ENCODE data around the gene EPB41. TPM values are rescaled to one million over a fixed set of nuclear protein-coding genes. Genes with fewer than 3 reads are reported as not detected.
A peak's percentile ranks its signal among the peaks of the same experiment; 100 is the strongest.

EPB41 gene
- total and polyA plus RNA-seq, 9 of the 15 experiments (the other 6 are each of a cell fraction or from before 2014, with no cell fraction given): 3.7 to 213 (median 141) TPM

- no peak overlapping the region for H2AFZ ChIP-seq (ENCODE audit: low read depth, low read length)
- no peaks in the 10 kb centered on the region for H3K9me3 ChIP-seq (replicated peaks; ENCODE audit: control insufficient read depth, insufficient read depth, low read depth, low read length)
- no peaks in the 10 kb centered on the region for H3K9me1 ChIP-seq (ENCODE audit: control insufficient read depth, insufficient read depth, low read length)
- intact Hi-C loops (cut with micrococcal nuclease) (loop anchor here (1.0 to 5.0 kb wide), 3 partner anchors 107 to 169 kb away; no protein-coding TSS in a partner anchor), in situ Hi-C loops (cut with MboI) (loop anchor here (5.0 to 10.0 kb wide), 3 partner anchors 152 to 909 kb away; no protein-coding TSS in a partner anchor)
- peak; percentile 75 for ATAC-seq
- ChIA-PET POLR2A (interaction anchor here (1.0 to 5.4 kb wide), 8 partner anchors 9 to 169 kb away, joined by 3 to 68 read pairs (median 6); no protein-coding TSS in a partner anchor), CTCF (ENCODE audit: low intra/inter-chr PET ratio) (interaction anchor here (0.5 to 5.0 kb wide), 6 partner anchors 140 to 627 kb away, joined by 3 to 61 read pairs (median 6); no protein-coding TSS in a partner anchor)
- no peak overlapping the region for H3K4me2 ChIP-seq (ENCODE audit: insufficient read depth, low read length)
- 23% methylated on average over 1 of the region's 1 CpG for WGBS (ENCODE audit: insufficient coverage, low coverage, missing lambda C conversion rate)
- BruUV-seq (replicated peaks): no TSS peak
- H3K36me3 ChIP-seq (ENCODE audit: control insufficient read depth, insufficient read depth, low read length): peaks cover 88% of the 10 kb centered on the region
- peak; percentile 29 for FAIRE-seq
- no peaks in the 10 kb centered on the region for H3K79me2 ChIP-seq (ENCODE audit: control insufficient read depth, insufficient read depth, low read length)
- no peak overlapping the region for H3K4me3 ChIP-seq
- no peak overlapping the region; the same call in 2 of the 3 replicates for H3K27ac ChIP-seq (ENCODE audit: extremely low read depth, low read depth, low read length)
- 0 out of 2 replicates have a peak, but pooled peaks cover 2% of the 10 kb centered on the region for H4K20me1 ChIP-seq (replicated peaks; ENCODE audit: control insufficient read depth, insufficient read depth, low read length)
- DNase-seq (ENCODE audit: extremely low read depth in 1 of 4, low spot score in 3 of 4): peak; percentile 46 to 63 (median 51)
- H3K27me3 ChIP-seq (ENCODE audit: control insufficient read depth in 2 of 2, insufficient read depth in 2 of 2, low read length in 2 of 2): no peaks in the 10 kb centered on the region
- H3K9ac ChIP-seq (ENCODE audit: insufficient read depth in 1 of 2, low read depth in 2 of 2, low read length in 2 of 2): no peak overlapping the region
- H3K4me1 ChIP-seq (replicated peaks in 1 of 2; ENCODE audit: control insufficient read depth in 2 of 2, insufficient read depth in 2 of 2, low read length in 2 of 2): peaks cover 4 to 20% of the 10 kb centered on the region in 2 experiments
- TF ChIP-seq MAFF (IDR thresholded peaks at IDR 0.05; ENCODE audit: low read length) (no peak), ELF1 (tag; IDR thresholded peaks at IDR 0.05) (peak; percentile 48), DLX4 (CRISPR knock-in tag; IDR thresholded peaks at IDR 0.05) (no peak), CHAMP1 (IDR thresholded peaks at IDR 0.05) (no peak), ZNF589 (CRISPR knock-in tag; IDR thresholded peaks at IDR 0.05; ENCODE audit: low read depth) (no peak), PKNOX1 (IDR thresholded peaks at IDR 0.05) (0 out of 2 replicates have a peak, but pooled peaks have one; percentile 23), ZNF766 (CRISPR knock-in tag; conservative IDR thresholded peaks at IDR 0.05) (0 out of 2 replicates have a peak, but pooled peaks have one; percentile 40), BRD9 (IDR thresholded peaks at IDR 0.05; ENCODE audit: low read depth, partially characterized antibody) (peak; percentile 69), DACH1 (IDR thresholded peaks at IDR 0.05; ENCODE audit: partially characterized antibody) (peak; percentile 56)
Observed at GRCh38 chr1:29033829-29034466, 119.6 kb downstream of the EPB41 start.
